Fibroblast of lung (primary cell): Measurements from ENCODE around the gene HAUS1. TPM values are rescaled to one million over a fixed set of nuclear protein-coding genes. Genes with fewer than 3 reads are reported as not detected.

Experiments
- DNase-seq, 2 donors: peaks; one replicate each; pipeline versions ENCODE4 v3.0.0 to v3.0.0-alpha.2; 2010; ENCODE audit warnings: low read depth in 2 of 2
- H2AFZ ChIP-seq: 2 replicates; pipeline ENCODE4 v1.5.1; 2012; ENCODE audit warnings: low read length, control low read depth, inconsistent platforms
- H3K27ac ChIP-seq: 2 replicates; pipeline ENCODE4 v1.5.1; 2011; ENCODE audit warnings: low read length, control low read depth; ENCODE audit not compliant: insufficient read depth
- H3K27me3 ChIP-seq: 2 replicates; pipeline ENCODE4 v1.5.1; 2011; ENCODE audit warnings: mild to moderate bottlenecking, low read length; ENCODE audit not compliant: control insufficient read depth, insufficient read depth
- H3K36me3 ChIP-seq: 2 replicates; pipeline ENCODE4 v1.5.1; 2011; ENCODE audit warnings: low read length; ENCODE audit not compliant: control insufficient read depth, insufficient read depth
- H3K4me1 ChIP-seq: 2 replicates; pipeline ENCODE4 v1.5.1; 2011; ENCODE audit warnings: low read length; ENCODE audit not compliant: control insufficient read depth, insufficient read depth; ENCODE audit errors: extremely low read depth
- H3K4me2 ChIP-seq: 2 replicates; pipeline ENCODE4 v1.5.1; 2011; ENCODE audit warnings: low read length, control low read depth; ENCODE audit not compliant: insufficient read depth; ENCODE audit errors: extremely low read depth
- H3K4me3 ChIP-seq, 4 experiments: fragments of 200-600 bp in 1 of 4; sonication (generic) in 1 of 4; replicated peaks in 1 of 4; 2 replicates each; pipeline ENCODE4 v1.5.1; 2011 to 2016; ENCODE audit warnings: low read length in 4 of 4, low read depth in 3 of 4, mild to moderate bottlenecking in 3 of 4, control low read depth in 2 of 4, inconsistent platforms in 1 of 4, mixed read lengths in 1 of 4; ENCODE audit not compliant: insufficient read depth in 1 of 4; ENCODE audit errors: control extremely low read depth in 1 of 4
- H3K79me2 ChIP-seq: 2 replicates; pipeline ENCODE4 v1.5.1; 2012; ENCODE audit warnings: mild to moderate bottlenecking, low read length, inconsistent platforms; ENCODE audit not compliant: control insufficient read depth, insufficient read depth
- H3K9ac ChIP-seq: 2 replicates; pipeline ENCODE4 v1.5.1; 2011; ENCODE audit warnings: mild to moderate bottlenecking, low read length, control low read depth; ENCODE audit not compliant: insufficient read depth
- H3K9me3 ChIP-seq: 2 replicates; pipeline ENCODE4 v1.5.1; 2012; ENCODE audit warnings: low read depth, low read length; ENCODE audit not compliant: control insufficient read depth, insufficient read depth
- H4K20me1 ChIP-seq: 2 replicates; pipeline ENCODE4 v1.5.1; 2011; ENCODE audit warnings: low read length; ENCODE audit not compliant: control insufficient read depth, insufficient read depth; ENCODE audit errors: extremely low read depth
- CTCF ChIP-seq, 2 donors: IDR thresholded peaks in 1 of 2; conservative IDR thresholded peaks in 1 of 2; 1 replicate in 1 of 2; 2 replicates in 1 of 2; pipeline ENCODE4 v1.5.1; 2011 to 2012; ENCODE audit warnings: low read length in 2 of 2, control low read depth in 1 of 2, inconsistent platforms in 1 of 2, low read depth in 1 of 2, mild to moderate bottlenecking in 1 of 2
- EZH2 ChIP-seq: IDR thresholded peaks from 2 replicates; pipeline ENCODE4 v1.5.1; 2012; ENCODE audit warnings: low read length, control low read depth, mild to moderate bottlenecking; ENCODE audit errors: missing control alignments
- polyA plus RNA-seq, 2 donors: library from polyadenylated mRNA; depleted of rRNA in 1 of 2; stranded (reverse) in 1 of 2; unstranded in 1 of 2; fragments of >200 nt; gene quantifications; 2 replicates each; pipeline ENCODE4 v1.2.1, GENCODE V29; 2011 to 2012; ENCODE audit warnings: missing spikeins in 1 of 2
- total RNA-seq: library from RNA; depleted of rRNA; stranded (reverse); fragments of >200 nt; gene quantifications from 2 replicates; pipeline ENCODE4 v1.2.1, GENCODE V29; 2014

The HAUS1 gene
- total and polyA plus RNA-seq, 2 donors (not counting 1 experiment from before 2014, with no cell fraction given): 25.4 to 52.8 TPM

- Histone ChIP-seq H3K36me3 (no peaks in the 10 kb centered on the region), H3K4me2 (peak overlapping the region; percentile 87), H3K27ac (peak overlapping the region; percentile 47), H3K79me2 (peaks cover 3% of the 10 kb centered on the region), H3K4me3 (peak overlapping the region; percentile 54 to 88 (median 76)), H3K9ac (peak overlapping the region; percentile 68), H3K9me3 (no peaks in the 10 kb centered on the region), H4K20me1 (no peaks in the 10 kb centered on the region), H3K4me1 (peaks cover 9% of the 10 kb centered on the region), H3K27me3 (no peaks in the 10 kb centered on the region), H2AFZ (peak overlapping the region; percentile 70)
- no peak for DNase-seq
- TF ChIP-seq CTCF (conservative IDR thresholded peaks at IDR 0.05 in 1 of 2, IDR thresholded peaks at IDR 0.05 in 1 of 2; ENCODE audit: low read depth in 1 of 2, low read length in 2 of 2) (no peak), EZH2 (no peak)
Observed at GRCh38 chr18:46070815-46071652, 33.2 kb upstream of the HAUS1 start.

GRCh38 chr18:46071653-46072375 lies 32.4 kb upstream of the HAUS1 start, which contains the start of gene PSTPIP2:
Gene PSTPIP2, minus strand, starts transcription at chr18:46072260. Its CDS starts 72 bp downstream, at chr18:46072188.
- H4K20me1 ChIP-seq: no peaks in the 10 kb centered on the region
- peaks cover 9% of the 10 kb centered on the region for H3K4me1 ChIP-seq
- H3K4me3 ChIP-seq: peak within 1 kb of the TSS; percentile 54 to 88 (median 76)
- no peaks in the 10 kb centered on the region for H3K9me3 ChIP-seq
- TF ChIP-seq CTCF (conservative IDR thresholded peaks at IDR 0.05 in 1 of 2, IDR thresholded peaks at IDR 0.05 in 1 of 2; ENCODE audit: low read depth in 1 of 2, low read length in 2 of 2) (no peak), EZH2 (no peak)
- H3K27ac ChIP-seq: peak within 1 kb of the TSS; percentile 47
- H3K4me2 ChIP-seq: peak within 1 kb of the TSS; percentile 87
- H3K79me2 ChIP-seq: peaks cover 3% of the 10 kb centered on the region
- H2AFZ ChIP-seq: peak within 1 kb of the TSS; percentile 70
- peak; percentile 55 to 68 for DNase-seq
- no peaks in the 10 kb centered on the region for H3K27me3 ChIP-seq
- H3K9ac ChIP-seq: peak within 1 kb of the TSS; percentile 68
- no peaks in the 10 kb centered on the region for H3K36me3 ChIP-seq

- no peaks in the 10 kb centered on the region for H3K27me3 ChIP-seq
- H3K36me3 ChIP-seq: no peaks in the 10 kb centered on the region
- TF ChIP-seq CTCF (conservative IDR thresholded peaks at IDR 0.05 in 1 of 2, IDR thresholded peaks at IDR 0.05 in 1 of 2; ENCODE audit: low read depth in 1 of 2, low read length in 2 of 2): peak in 1 of 2 donors; percentile 3
- TF ChIP-seq EZH2: no peak
- peaks cover 9% of the 10 kb centered on the region for H3K4me1 ChIP-seq
- peak overlapping the region; percentile 46 to 88 (median 76) for H3K4me3 ChIP-seq
- H2AFZ ChIP-seq: peak overlapping the region; percentile 16
- DNase-seq: no peak
- peak overlapping the region; percentile 87 for H3K4me2 ChIP-seq
- H3K79me2 ChIP-seq: peaks cover 3% of the 10 kb centered on the region
- H3K27ac ChIP-seq: no peak overlapping the region
- no peaks in the 10 kb centered on the region for H3K9me3 ChIP-seq
- H3K9ac ChIP-seq: peak overlapping the region; percentile 68
- H4K20me1 ChIP-seq: no peaks in the 10 kb centered on the region
Observed at GRCh38 chr18:46072376-46072867, 31.8 kb upstream of the HAUS1 start.
